GM21390 (cell line): ENCODE measurements around the gene LTO1.

ENCODE experiments used
- ATAC-seq: cut with Tn5 transposase; IDR thresholded peaks from one replicate; pipeline ENCODE4 v1.9.1; 2021; ENCODE audit not compliant: unreplicated experiment

LTO1 gene

DNA sequence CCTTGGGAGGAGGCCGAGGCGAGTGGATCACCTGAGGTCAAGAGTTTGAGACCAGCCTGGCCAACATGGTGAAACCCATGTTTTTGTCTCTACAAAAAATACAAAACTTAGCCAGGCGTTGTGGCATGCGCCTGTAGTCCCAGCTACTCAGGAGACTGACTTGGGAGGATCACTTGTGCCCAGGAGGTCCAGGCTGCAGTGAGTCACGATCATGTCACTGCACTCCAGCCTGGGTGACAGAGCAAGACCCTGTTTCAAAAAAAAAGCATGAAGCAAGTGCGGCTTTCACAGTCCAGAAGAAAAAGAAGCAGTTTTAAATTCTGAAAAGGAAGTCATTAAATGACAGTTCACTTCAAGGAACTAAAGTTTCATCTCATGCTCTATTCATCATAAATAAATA lies 7.1 kb upstream of the LTO1 start:
- ATAC-seq: no peak

DNA sequence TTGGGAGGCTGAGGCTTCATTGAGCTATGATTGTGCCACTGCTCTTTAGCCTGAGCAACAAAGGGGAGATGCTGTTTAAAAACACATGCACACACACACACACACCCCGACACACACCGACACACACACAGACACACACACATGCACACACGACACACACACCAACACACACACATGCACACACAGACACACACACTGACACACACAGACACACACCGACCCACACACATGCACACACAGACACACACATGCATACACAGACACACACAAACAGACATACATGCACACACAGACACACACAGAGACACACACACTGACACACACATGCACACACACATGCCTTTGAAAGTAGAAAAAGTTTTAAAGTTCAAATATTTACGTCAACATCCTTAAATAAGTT lies 5.5 kb upstream of the LTO1 start:
- no peak for ATAC-seq

DNA sequence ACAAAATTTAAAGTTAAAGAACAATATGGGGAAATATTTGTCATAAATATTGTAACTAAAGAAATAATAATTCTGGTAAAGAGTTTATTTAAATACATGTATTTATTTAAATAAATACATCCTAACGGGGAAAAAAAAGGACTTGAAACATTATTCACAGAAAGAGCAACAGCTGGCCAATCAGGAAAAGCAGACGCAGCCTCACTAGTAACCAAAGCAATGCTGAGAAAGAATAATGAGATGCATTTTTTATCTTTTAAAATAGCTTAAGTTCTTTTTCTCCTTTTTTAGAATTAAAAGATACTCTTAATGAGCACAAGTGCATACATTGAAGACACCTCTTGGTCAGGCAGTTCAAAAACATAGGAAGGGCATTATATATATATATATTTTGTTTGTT lies 2.6 kb upstream of the LTO1 start:
- ATAC-seq: no peak

DNA sequence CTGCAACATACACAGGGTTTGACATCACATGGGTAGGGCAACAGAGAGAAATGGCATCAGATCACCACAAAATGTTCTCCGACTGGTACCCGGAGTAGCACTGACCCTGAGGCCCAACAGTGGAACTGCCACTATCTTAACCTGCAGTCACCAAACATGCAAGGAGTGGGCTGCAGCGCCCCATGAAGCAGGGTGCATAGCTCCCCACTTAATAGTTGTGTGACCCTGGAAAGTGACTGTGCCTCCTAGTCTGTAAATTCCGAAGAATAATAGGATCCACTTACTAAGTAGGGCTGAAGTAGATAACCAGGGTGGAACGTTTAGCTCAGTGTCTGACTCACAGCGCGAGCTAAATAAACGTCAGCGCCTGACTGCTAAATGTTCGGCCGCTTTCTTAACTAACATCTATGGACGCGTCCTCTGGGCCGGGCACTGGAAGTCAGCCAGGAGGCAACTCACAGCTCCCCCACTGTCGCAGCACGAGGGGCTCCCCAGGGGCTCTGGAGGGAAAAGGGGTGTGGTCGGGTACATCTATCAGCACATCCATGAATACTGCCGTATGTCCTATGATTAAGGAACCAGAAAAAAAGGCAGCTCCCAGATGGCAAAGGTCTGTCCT lies 777 bp downstream of the LTO1 start:
- ATAC-seq: no peak

DNA sequence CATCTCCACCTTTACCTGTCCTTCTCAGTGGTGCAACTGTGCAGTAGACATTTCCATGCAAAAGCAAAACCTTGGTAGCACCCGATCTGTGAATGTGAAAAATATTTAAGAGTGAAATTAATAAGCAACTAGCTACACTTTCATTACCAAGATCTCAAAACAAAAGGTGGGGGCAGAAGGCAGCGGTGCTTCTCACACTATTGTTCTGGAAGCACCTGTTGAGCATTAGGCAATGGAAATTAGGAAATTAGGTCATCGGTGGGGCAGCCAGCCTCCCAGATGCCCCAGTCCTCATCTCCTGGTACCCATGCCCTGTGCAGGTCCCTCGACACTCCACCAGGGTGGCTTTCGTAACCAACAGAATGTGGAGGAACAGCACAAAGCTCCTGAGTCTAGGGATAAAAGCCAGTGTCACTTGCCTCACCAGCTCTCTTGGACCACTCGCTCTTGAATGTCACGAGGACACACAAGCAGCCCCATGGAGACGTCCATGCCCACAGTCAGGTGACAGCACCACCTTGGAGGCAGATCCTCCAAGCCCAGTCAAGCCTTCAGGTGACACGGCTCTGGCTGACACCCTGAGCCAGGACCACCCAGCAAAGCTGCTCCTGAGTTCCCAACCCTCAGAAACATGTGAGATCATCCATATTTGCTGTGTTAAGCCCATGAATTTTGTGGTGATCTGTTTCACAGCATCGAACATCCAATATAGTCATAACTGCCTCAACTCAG lies 3.3 kb downstream of the LTO1 start:
- no peak for ATAC-seq

DNA sequence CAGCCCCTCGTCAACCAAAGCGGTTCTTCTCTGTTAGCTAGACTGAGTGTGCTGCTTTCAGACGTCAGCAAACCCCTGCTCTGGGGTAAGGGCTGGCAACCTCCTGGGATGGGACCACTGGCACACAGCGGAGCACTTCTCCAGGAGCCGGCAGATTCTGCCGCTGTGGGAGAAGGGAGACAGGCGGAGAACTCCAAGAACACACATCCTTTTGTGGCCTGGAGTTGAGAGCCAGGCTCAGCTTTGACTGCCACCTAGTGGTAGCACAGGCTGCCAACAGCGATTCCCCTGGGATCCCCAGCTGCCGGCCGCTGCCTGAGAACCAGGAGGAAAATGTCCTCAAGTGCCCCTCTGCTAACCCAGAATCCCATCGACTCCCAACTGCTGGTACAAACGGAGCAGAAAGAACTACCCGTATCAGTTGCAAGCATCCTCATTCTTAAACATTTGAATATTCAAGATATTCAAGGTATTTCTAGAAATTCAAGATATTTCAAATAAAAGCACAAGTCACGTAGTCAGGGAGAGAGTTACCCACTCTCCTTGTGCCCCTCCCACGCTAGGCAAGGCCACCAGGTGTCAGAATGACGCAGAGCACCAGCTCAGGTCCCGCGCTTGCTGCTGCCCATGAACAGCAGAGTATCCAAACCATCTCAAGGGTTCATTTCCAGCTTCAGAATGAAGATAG lies 4.9 kb downstream of the LTO1 start:
- no peak for ATAC-seq

DNA sequence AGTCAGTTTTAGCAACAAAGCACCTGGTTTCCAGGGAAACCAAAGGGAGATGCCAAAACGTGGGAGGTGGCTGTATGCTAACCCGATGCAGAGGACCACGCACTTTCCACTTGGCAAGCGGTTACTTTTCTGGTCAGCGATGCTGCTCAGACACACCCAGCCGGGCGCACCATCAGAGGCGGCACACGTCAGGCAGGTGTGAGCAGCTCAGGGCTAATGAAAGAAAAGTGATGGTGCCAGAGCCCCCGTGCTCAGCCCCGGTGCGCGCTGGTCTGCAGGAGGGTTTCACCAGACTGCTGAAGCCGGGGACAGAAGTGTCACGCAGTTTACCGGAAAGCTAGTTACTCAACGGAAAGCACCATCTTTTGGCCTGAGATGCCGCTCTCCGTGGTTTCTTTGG lies 5.7 kb downstream of the LTO1 start:
- no peak for ATAC-seq

DNA sequence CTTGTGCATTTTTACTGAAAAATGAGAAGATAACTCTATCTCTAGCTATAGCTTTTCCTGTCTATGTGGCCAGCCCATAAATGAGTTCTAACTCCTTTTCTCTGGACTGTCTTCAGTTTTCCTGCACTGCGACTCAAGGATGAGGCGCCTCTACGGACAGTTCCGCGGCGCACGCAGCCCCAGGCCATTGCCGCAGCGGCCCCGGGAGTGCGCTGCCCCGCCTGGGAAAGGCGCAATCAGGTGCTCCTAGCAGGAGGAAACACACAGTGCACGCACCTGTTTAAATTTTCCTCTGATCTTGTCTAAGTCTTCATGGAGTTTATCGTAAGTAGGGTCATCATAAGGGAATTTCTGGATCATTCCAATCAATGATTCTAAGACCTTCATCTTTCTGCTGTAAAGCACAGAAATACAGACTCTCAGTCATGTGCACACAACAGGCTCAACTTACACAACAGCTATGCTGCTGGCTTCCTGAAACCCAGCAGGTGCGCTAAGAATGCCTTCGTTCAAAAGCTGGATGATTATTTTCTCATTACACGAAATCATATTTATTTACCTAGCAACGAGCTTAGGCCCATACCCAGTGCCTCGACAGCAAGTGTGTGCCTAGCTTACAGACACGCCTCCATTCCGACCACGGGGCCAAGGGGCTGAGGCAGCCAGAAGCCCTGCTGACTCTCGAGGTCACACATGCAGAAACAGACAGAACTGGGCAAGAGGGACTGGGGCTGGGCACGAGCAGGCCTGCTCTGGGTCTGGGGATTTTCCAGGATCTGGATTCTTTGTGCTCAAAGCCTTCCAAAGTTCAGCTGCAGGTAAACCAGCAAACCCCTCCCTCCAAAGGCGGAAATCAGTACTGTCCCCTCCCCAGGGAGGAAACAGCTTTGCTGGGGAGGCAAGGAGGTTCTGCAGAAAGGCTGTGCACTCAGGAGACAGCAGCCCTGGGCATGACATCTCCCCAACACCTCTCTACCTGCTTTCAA lies 7.2 kb downstream of the LTO1 start:
- no peak for ATAC-seq

DNA sequence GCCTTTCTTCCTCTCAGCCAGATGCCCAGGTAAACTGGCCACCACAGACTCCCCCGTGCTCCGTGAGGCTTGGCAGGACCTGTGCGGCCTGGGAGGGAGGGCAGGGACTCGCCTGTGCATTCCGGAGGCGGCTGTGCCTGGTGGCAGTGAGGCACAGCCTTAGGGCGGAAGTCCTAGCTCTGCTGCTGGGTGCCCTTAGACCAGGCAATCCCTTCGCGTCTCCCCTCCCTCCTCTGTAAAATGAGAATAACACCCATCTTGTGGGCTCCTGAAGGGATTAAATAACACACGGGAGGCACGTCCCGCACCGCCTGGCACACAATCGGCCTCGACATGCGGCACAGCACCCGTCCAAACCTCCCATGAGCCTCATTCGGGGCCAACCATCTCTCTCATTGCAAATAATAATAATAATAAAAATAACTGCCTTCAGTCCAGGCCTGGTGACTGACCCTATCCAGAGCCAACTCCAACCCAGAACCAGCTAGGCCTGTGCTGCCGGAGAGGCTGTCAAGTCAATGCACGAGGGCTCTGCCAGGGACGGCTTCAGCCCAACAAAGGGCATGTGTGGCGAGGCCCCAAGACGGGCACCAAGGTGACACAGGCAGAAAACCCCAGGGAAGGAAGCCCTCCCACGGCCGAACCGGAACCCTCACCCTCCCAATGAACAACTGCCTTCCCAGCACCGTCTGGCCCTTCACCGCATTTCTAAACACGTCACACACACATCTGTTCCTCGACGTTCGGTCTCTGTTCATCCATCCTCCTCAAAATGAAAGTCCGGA lies 8.2 kb downstream of the LTO1 start:
- no peak for ATAC-seq

DNA sequence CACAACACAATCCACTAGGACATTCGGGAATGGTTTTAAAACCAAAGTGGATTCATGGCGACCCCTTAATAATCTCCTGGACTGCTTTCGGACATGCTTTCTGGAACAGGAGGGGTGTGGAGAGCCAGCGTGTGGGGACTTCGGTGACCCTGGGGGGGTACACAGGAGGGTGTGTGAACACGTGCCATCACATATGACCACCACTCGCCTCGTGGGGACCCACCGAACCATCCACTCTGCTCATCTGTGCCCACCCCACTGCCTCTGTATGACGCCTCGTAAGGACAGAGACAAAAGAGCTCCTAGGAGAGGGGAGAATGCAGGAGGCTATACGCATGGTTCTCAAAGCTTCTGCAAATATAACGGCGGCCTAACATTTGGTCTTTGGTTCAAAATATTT lies 8.9 kb downstream of the LTO1 start:
- no peak for ATAC-seq

DNA sequence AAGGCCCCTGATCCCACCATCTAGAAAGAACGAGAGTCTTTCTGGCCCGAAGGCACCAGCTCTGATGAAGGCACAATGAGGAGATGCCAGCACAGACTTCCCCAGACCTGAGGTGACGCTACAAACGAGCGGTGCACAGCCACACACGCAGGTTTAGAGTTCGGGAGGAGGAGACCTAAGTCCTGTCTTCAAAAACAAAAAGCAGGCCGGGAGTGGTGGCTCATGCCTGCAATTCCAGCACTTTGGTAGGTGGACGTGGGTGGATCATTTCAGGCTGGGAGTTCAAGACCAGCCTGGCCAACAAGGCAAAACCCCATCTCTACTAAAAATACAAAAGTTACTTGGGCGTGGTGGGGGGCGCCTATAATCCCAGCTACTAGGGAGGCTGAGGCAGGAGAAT lies 9.5 kb downstream of the LTO1 start:
- ATAC-seq: no peak

DNA sequence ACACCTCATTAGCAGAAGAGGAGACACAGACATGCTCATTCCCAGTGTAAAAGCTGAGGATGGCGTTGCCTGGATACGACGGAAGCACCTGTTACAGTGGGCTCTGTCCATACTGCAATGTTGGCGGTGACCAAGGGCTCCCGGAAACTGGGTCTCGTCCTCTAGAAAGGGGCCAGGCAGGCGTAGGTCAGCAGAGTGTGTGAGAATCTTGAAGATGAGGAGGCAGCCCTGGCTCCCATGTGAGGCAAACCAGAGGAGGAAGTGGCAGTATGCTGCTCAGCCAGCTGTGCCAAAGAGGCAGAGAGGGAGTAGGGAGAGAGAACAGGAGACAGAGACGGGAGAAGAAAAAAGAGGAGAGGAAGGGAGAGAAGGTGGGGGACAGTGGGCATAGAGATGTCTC lies 10.3 kb downstream of the LTO1 start:
- no peak for ATAC-seq

DNA sequence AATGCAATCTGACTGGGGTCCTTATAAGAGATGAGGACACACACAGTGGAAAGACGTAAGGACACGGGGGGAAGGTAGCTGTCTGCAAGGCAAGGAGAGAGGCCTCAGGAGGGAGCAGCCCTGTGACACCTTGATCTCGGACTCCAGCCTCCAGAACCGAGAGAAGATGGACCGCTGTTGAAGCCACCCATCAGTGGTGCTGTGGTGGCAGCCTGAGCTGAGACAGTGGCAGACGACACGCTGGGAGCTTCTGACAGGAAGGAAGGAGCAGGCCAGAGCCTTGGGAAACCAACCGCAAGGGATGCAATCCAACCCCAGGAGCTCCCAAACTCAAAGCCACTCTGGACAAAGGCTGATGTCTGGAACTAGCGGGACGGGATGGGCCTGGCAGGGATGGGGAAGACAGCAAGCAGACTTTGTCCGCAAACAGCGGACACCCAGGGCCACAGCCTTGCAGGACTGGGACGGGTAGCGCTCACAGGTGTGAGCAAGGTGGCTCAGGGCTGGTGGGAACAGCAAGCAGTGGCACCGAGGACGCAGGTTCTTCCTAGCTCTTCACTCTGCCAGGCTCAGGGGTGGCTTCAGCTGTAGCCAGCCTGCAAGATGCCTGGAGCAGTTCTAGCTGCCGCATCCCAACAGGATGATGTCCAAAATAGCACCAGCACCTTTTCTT lies 10.9 kb downstream of the LTO1 start:
- no peak for ATAC-seq

DNA sequence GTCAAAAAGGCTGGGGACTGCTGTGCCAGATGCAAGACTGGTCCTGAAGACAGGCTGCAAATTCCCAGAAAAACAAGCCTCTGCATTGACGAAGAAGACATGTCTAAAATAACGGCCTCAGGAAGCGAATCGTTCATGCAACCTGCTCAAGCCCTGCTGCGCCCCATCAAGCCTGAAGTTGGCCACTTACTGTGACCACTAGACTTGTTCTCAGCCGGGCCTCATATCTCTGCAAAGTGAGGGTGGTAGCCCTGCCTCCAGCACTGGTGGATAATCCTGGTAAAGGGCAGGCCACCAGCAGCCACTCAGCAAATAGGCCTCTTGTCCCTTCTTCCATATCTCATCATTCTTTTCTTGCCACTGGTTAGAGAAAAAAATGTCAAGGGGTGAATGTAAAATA lies 11.8 kb downstream of the LTO1 start:
- ATAC-seq: no peak

DNA sequence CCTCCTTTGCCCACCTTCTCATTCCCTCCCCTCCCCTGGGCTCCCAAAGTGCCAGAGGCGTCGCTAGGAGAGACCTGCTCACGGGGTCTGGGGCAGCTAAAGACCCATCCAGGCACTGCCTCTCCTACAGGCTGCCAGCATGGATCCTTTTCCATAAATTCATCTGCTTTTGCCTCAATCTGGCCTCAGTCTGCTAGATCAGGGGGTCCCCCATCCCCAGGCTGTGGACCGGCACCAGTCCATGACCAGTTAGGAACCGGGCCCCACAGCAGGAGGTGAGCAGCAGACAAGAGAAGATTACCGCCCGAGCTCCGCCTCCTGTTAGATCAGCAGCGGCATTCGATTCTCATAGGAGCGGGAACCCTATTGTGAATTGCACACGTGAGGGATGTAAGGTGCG lies 12.3 kb downstream of the LTO1 start:
- ATAC-seq: no peak

DNA sequence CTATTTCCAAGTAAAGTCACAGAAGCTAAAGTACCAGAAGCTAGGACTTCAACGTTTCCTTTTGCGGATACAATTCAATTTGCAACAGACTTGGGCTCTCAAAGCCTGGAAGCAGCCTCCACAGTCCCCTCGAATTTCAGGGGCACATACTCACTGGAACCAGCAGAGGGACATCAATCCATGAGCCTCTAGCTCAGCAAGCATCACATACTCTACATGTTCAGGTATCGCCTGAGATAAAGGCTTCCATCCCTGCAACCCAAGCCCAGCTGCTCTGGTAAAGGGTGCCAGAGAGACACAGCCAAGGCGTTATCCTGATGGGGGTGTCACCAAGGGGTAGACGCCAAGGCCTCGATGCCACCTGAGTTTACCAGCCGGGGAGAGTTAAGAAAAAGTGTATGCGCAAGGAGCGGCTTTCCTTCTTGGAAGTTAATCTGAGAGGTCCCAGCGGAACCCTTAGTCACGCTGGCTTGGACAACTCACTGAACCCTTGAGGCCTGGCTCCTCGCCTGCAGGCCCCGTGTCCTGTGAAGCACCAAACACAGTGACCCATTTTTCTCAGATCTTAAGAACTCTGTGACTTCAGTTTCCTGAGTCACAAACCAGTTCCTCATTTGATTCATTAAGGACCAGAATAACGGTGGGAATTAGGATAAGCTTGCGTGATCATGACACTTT lies 13.0 kb downstream of the LTO1 start:
- ATAC-seq: no peak

DNA sequence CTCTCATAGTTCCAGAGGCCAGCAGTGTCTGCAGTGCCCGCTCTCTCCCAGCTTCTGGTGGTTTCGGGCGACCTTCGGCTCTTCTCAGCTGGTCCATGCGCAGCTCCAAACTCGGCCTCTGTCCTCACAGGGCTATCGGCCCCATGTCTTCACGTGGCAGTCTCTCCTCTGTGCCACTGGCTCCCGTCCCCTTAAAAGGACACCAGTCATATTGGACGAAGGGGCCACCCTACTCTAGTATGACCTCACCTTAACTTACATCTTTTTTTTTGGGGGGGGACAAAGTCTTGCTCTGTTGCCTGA lies 13.8 kb downstream of the LTO1 start:
- no peak for ATAC-seq

DNA sequence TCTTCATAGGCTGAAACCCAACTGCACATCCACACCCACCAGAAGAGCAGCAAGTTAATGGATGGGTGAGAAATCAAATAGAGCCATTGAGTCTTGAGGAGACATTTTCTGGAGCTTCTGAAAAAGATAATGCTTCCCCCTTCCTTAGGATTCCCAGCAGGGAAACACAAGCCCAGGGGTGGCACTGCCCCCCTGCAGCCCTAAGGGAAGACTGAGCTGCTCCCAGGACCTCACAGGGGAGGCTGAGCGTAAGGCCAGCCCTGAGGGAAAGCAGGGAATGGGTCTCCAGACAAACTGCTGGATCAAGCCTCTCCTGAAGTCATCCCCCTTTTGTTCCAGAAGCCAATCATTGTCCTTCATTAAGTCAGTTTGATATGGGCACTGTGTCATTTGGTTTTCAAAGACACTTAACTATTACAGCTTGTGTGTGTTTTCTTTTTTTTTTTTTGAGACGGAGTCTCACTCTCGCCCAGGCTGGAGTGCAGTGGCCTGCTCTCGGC lies 15.1 kb downstream of the LTO1 start:
- ATAC-seq: no peak

DNA sequence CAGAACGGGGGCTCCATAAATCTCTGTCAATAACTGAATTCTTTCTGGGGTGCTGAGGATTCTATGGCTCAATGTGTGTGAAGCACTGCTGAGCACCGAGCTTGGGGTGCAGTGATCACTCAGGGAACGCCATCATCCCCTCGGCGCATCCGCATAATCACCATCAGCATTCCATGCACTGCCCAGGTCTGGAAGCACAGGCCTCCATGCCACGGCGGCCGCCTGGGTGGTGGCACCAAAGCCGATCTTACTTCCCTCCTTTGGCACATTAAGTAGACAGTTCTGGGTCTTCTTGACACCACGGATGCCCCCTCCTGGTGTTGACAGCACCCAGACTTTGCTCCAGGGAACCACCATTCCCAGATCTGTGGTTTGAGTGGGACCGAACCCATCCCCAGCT lies 15.6 kb downstream of the LTO1 start:
- no peak for ATAC-seq
